ENCODE results near the gene UGT1A9.
"Not testable (repeated sequence)": the region's sequence is repeated elsewhere in the genome, so short reads cannot be mapped to it uniquely, and the experiment has no call there.

UGT1A9 gene

GRCh38 chr2:233713262-233713615 is 41.5 kb downstream of the UGT1A9 start:
- Mint-ChIP-seq H3K27ac (no peak overlapping the region), H3K36me3 (no peaks in the 10 kb centered on the region), H3K27me3 (peaks cover 10% of the 10 kb centered on the region), H3K4me3 (no peak overlapping the region), H3K4me1 (no peaks in the 10 kb centered on the region), H3K9me3 (no peaks in the 10 kb centered on the region)

DNA sequence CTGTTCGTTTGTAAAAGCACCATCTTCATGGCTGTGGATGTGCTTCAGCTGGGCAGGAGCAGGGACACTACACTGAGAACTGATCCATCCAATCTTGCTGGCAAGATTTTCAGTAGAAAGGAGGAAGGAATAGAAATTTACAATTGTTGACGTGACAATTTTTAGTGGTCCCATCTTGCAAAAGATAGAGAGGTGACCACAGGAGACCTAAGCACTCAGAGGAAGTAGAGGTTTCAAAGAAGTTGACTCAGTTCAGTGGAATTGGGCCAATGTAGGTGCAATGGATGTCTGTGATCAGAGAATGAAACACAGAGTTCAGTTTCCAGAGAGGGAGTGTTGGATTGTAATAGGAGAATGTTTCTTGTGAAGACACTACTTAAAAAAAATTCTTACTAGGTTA is 42.4 kb downstream of the UGT1A9 start:
- no peaks in the 10 kb centered on the region for H3K9me3 Mint-ChIP-seq
- H3K4me3 Mint-ChIP-seq, result no peak overlapping the region
- no peaks in the 10 kb centered on the region for H3K4me1 Mint-ChIP-seq
- H3K36me3 Mint-ChIP-seq, result no peaks in the 10 kb centered on the region
- peaks cover 14% of the 10 kb centered on the region for H3K27me3 Mint-ChIP-seq
- no peak overlapping the region for H3K27ac Mint-ChIP-seq

GRCh38 chr2:233718552-233718951 is 46.9 kb downstream of the UGT1A9 start, which contains the start of gene UGT1A4:
UGT1A4 (plus strand) TSS chr2:233718736; CDS start chr2:233718821, 85 bp downstream.
- peaks cover 18% of the 10 kb centered on the region for H3K27me3 Mint-ChIP-seq

DNA sequence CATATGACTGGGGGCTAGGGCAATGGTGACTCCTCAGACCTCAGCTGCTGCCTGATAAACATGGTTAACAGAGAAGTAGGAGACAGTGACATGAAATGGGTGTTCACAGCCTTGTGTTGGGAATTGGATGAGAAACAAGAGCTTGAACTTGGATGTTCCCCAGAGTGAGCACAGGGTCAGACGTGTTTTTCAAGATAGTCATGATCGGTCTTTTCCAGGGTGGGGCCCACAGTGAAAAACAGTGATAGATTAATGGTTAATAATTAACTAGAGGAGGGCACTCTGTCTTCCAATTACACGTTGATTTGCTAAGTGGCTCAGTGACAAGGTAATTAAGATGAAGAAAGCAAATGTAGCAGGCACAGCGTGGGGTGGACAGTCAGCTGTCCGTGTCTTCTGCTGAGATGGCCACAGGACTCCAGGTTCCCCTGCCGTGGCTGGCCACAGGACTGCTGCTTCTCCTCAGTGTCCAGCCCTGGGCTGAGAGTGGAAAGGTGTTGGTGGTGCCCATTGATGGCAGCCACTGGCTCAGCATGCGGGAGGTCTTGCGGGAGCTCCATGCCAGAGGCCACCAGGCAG is 57.1 kb downstream of the UGT1A9 start, which contains the start of gene UGT1A3:
TSS of gene UGT1A3 (plus strand) at position 320 of the 579 bp plus-strand sequence. CDS start at position 405, 85 bp downstream.
- no peak within 1 kb of the TSS for H3K4me3 Mint-ChIP-seq
- no peaks in the 10 kb centered on the region for H3K4me1 Mint-ChIP-seq
- H3K9me3 Mint-ChIP-seq, result no peaks in the 10 kb centered on the region
- no peaks in the 10 kb centered on the region for H3K36me3 Mint-ChIP-seq
- peaks cover 7% of the 10 kb centered on the region for H3K27me3 Mint-ChIP-seq
- H3K27ac Mint-ChIP-seq, result no peak within 1 kb of the TSS

More at GRCh38 chr2:233718552-233718951, 46.9 kb downstream of the UGT1A9 start, which contains the start of gene UGT1A4:
- no peak within 1 kb of the TSS for H3K27ac Mint-ChIP-seq
- H3K36me3 Mint-ChIP-seq, result no peaks in the 10 kb centered on the region
- no peaks in the 10 kb centered on the region for H3K4me1 Mint-ChIP-seq
- H3K4me3 Mint-ChIP-seq, result no peak within 1 kb of the TSS
- no peaks in the 10 kb centered on the region for H3K9me3 Mint-ChIP-seq

GRCh38 chr2:233736868-233737653 is 65.4 kb downstream of the UGT1A9 start:
- peaks cover 17% of the 10 kb centered on the region for H3K27me3 Mint-ChIP-seq
- not testable (repeated sequence) for H3K27ac Mint-ChIP-seq, H3K9me3 Mint-ChIP-seq, H3K4me3 Mint-ChIP-seq, H3K4me1 Mint-ChIP-seq, H3K36me3 Mint-ChIP-seq

- H3K4me1 Mint-ChIP-seq, result no peaks in the 10 kb centered on the region
- no peak overlapping the region for H3K27ac Mint-ChIP-seq
- no peaks in the 10 kb centered on the region for H3K36me3 Mint-ChIP-seq
- no peaks in the 10 kb centered on the region for H3K9me3 Mint-ChIP-seq
- peaks cover 11% of the 10 kb centered on the region for H3K27me3 Mint-ChIP-seq
- no peak overlapping the region for H3K4me3 Mint-ChIP-seq
Observed at GRCh38 chr2:233740870-233741269, 69.2 kb downstream of the UGT1A9 start.

DNA sequence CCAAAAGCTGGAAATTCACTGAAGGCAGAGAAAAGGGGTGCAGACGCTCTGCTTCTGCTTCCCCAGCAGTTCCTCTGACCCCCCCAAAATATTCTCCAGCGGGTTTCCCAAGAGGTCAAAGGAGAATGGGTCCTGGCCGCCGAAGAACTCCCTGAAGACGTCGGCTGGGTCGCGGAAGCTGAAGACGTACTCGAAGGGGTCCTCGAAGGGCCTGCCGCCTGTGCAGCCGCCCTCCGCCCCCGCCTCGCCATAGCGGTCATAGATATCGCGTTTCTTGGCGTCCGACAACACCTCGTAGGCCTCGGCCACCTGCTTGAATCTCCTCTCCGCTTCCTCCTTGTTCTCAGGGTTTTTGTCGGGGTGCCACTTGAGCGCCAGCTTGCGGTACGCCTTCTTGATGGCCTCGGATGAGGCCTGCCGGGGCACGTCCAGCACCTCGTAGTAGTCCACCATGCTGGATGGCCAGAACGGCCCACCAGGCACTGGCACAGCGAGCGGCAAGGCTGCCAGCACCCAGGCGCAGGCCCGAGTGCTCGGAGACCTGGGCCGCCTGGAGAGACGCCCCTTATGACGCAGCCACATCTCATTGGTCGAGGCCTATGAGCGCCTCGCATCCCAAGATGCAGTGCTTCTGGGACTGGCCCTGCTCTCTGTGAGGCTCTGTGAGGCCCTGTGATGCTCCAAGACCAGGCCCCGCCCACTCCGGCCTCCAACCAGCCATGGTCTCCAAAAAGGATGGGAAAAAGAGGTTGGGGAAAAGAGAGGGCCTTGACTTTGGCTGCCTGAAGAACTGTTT is 72.0 kb downstream of the UGT1A9 start:
- Mint-ChIP-seq H3K4me3 (no peak overlapping the region), H3K9me3 (no peaks in the 10 kb centered on the region)

DNA sequence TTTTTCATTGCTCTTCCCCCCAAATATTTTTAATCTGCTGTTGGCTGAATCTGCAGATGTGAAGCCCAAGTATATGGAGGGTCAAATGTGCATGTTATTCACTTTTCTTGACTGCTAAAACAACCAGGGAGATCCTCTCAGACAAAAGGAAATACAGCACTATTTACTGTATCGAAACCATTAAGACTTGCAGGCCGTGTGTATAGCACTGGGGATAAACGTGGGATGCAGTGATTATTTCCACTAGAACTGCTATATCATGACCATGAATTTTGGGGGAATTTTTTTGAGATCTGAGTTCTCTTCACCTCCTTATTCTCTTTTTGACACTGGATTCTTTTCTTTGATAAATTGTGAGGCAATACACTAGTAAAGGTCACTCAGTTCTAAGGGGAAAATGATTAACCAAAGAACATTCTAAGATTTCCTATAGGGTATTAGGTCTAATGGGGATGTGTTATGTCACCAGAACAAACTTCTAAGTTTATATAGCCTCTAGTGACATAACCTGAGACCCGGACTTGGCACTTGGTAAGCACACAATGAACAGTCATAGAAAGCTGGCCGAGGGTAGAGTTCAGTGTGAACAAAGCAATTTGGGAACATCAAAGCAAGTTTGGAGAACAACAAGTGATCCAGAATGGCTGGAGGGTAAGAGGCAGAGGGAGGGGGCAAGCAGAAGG is 73.5 kb downstream of the UGT1A9 start:
- H3K9me3 Mint-ChIP-seq, result no peaks in the 10 kb centered on the region
- H3K4me1 Mint-ChIP-seq, result no peaks in the 10 kb centered on the region
- H3K36me3 Mint-ChIP-seq, result no peaks in the 10 kb centered on the region
- H3K27ac Mint-ChIP-seq, result no peak overlapping the region
- no peak overlapping the region for H3K4me3 Mint-ChIP-seq
- peaks cover 4% of the 10 kb centered on the region for H3K27me3 Mint-ChIP-seq

More for the DNA sequence above, 72.0 kb downstream of the UGT1A9 start:
- no peaks in the 10 kb centered on the region for H3K36me3 Mint-ChIP-seq
- no peaks in the 10 kb centered on the region for H3K4me1 Mint-ChIP-seq
- H3K27ac Mint-ChIP-seq, result no peak overlapping the region
- peaks cover 7% of the 10 kb centered on the region for H3K27me3 Mint-ChIP-seq

GRCh38 chr2:233745838-233746237 is 74.1 kb downstream of the UGT1A9 start:
- H3K4me3 Mint-ChIP-seq, H3K27ac Mint-ChIP-seq, H3K36me3 Mint-ChIP-seq, H3K9me3 Mint-ChIP-seq, H3K27me3 Mint-ChIP-seq, H3K4me1 Mint-ChIP-seq: not testable (repeated sequence)

GRCh38 chr2:233746475-233747282 is 75.0 kb downstream of the UGT1A9 start:
- Mint-ChIP-seq H3K36me3 (no peaks in the 10 kb centered on the region), H3K27ac (no peak overlapping the region), H3K4me3 (no peak overlapping the region), H3K9me3 (peaks cover 2% of the 10 kb centered on the region), H3K4me1 (no peaks in the 10 kb centered on the region), H3K27me3 (peaks cover 2% of the 10 kb centered on the region)

DNA sequence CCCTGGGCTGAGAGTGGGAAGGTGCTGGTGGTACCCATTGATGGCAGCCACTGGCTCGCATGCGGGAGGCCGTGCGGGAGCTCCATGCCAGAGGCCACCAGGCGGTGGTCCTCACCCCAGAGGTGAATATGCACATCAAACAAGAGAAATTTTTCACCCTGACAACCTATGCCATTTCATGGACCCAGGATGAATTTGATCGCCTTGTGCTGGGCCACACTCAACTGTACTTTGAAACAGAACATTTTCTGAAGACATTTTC is 75.5 kb downstream of the UGT1A9 start:
- Mint-ChIP-seq H3K27me3 (peaks cover 4% of the 10 kb centered on the region), H3K36me3 (no peaks in the 10 kb centered on the region), H3K4me3 (no peak overlapping the region), H3K27ac (no peak overlapping the region), H3K9me3 (peaks cover 5% of the 10 kb centered on the region), H3K4me1 (no peaks in the 10 kb centered on the region)

DNA sequence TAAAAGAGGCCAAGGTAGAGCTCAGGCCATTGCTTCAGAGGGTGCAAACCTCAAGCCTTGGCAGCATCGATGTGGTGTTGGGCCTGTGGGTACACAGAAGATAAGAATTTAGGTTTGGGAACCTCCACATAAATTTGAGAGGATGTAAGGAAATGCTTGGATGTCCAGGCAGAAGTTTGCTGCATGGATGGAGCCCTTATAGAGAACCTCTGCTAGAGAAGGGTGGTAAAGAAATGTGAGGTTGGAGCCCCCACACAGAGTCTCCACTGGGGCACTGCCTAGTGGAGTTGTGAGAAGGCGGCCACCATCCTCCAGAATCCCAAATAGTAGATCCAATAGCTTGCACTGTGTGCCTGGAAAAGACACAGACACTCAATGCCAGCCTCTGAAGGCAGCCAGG is 79.0 kb downstream of the UGT1A9 start:
- H3K27ac Mint-ChIP-seq, H3K27me3 Mint-ChIP-seq, H3K4me1 Mint-ChIP-seq, H3K9me3 Mint-ChIP-seq, H3K4me3 Mint-ChIP-seq, H3K36me3 Mint-ChIP-seq: not testable (repeated sequence)

DNA sequence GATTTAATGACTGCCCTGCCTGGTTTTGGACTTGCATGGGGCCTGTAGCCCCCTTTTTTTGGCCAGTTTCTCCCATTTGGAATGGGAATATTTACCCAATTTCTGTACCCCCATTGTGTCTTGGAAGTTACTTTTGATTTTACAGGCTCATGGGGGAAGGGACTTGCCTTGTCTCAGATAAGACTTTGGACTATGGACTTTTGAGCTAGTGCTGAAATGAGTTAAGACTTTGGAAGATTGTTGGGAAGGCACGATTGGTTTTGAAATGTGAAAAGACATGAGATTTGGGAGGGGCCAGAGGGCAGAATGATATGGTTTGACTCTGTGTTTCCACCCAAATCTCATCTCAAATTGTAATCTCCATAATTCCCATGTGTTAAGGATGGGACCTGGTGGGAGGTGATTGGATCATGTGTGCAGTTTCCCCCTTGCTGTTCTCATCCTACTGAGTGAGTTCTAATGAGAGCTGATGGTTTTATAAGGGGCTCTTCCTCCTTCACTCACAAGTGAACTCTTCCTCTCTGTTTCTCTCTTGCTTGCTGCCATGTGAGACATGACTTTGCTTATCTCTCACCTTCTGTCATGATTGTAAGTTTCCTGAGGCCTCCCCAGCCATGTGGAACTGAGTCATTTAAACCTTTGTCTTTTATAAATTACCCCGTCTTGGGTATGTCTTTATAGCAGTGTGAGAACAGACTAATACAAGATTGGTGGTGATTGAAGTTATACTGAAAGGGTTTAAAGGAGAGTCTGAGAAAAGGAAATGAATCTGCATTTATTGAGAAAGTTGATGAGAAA is 79.7 kb downstream of the UGT1A9 start:
- H3K4me1 Mint-ChIP-seq, H3K27me3 Mint-ChIP-seq, H3K4me3 Mint-ChIP-seq, H3K27ac Mint-ChIP-seq, H3K9me3 Mint-ChIP-seq, H3K36me3 Mint-ChIP-seq: not testable (repeated sequence)

GRCh38 chr2:233754872-233755611 is 83.3 kb downstream of the UGT1A9 start:
- Mint-ChIP-seq H3K4me3 (no peak overlapping the region), H3K27me3 (peaks cover 4% of the 10 kb centered on the region), H3K36me3 (peaks cover 1% of the 10 kb centered on the region), H3K27ac (no peak overlapping the region), H3K4me1 (no peaks in the 10 kb centered on the region), H3K9me3 (peaks cover 10% of the 10 kb centered on the region)

Data from activated naive CD4-positive, alpha-beta T cell treated with anti-CD3 and anti-CD28 coated beads, Interleukin-2, amount 50 U/mL, for 24 hours (primary cell).